Naive B cell (primary cell): ENCODE results near the gene EVI5L. TPM values are rescaled to one million over a fixed set of nuclear protein-coding genes. Genes with fewer than 3 reads are reported as not detected.
"Not testable (repeated sequence)": the region's sequence is repeated elsewhere in the genome, so short reads cannot be mapped to it uniquely, and the experiment has no call there.

Source experiments
- ATAC-seq, 2 donors: fragments of 150-1000 bp; cut with Tn5 transposase; 2 replicates each; pipeline ENCODE4 v1.10.0; 2021; ENCODE audit warnings: low read depth in 2 of 2, mild to moderate bottlenecking in 2 of 2, moderate library complexity in 2 of 2
- DNase-seq: peaks from one replicate; pipeline ENCODE4 v3.0.0; 2022
- H3K27ac Mint-ChIP-seq, 6 donors: one replicate each; pipeline ENCODE4 v1.8.0; 2020 to 2022; ENCODE audit warnings: mild to moderate bottlenecking in 6 of 6, mixed read lengths in 6 of 6, moderate library complexity in 5 of 6, inconsistent platforms in 2 of 6
- H3K27me3 Mint-ChIP-seq, 3 donors: one replicate each; pipeline ENCODE4 v1.8.0; 2021 to 2022; ENCODE audit warnings: mixed read lengths in 3 of 3, mild to moderate bottlenecking in 1 of 3
- H3K36me3 Mint-ChIP-seq, 2 donors: one replicate each; pipeline ENCODE4 v1.8.0; 2020 to 2022; ENCODE audit warnings: mixed read lengths in 2 of 2, inconsistent platforms in 1 of 2, mild to moderate bottlenecking in 1 of 2
- H3K4me1 Mint-ChIP-seq, 3 donors: one replicate each; pipeline ENCODE4 v1.8.0; 2020 to 2022; ENCODE audit warnings: mixed read lengths in 3 of 3, inconsistent platforms in 1 of 3, mild to moderate bottlenecking in 1 of 3, moderate library complexity in 1 of 3
- H3K4me3 Mint-ChIP-seq, 8 donors: one replicate each; pipeline ENCODE4 v1.8.0; 2020 to 2022; ENCODE audit warnings: mild to moderate bottlenecking in 8 of 8, mixed read lengths in 8 of 8, moderate library complexity in 8 of 8, inconsistent platforms in 2 of 8
- H3K9me3 Mint-ChIP-seq, 7 donors: one replicate each; pipeline ENCODE4 v1.8.0; 2020 to 2022; ENCODE audit warnings: mixed read lengths in 7 of 7, mild to moderate bottlenecking in 5 of 7, inconsistent platforms in 2 of 7, moderate library complexity in 1 of 7
- polyA plus RNA-seq, 6 donors: library from polyadenylated mRNA; unstranded; fragments of 300-500 nt; fragmentation: Illumina TruSeq; gene quantifications; one replicate each; pipeline ENCODE4 v1.2.3, GENCODE V29; 2021; ENCODE audit warnings: low read depth in 6 of 6

The EVI5L gene
- polyA plus RNA-seq, 6 donors from 2014 or later, result 0.63 to 4.0 (median 1.6) TPM

GRCh38 chr19:7879111-7879807 lies 49.2 kb downstream of the EVI5L start:
- Mint-ChIP-seq H3K36me3 (no peaks in the 10 kb centered on the region), H3K4me3 (no peak overlapping the region), H3K4me1 (peaks cover 0 to 3% (median 3%) of the 10 kb centered on the region in 3 donors), H3K9me3 (peaks cover 0 to 6% (median 0%) of the 10 kb centered on the region in 7 donors), H3K27ac (no peak overlapping the region), H3K27me3 (peaks cover 9 to 35% (median 14%) of the 10 kb centered on the region in 3 donors)
- DNase-seq, result no peak
- no peak for ATAC-seq

DNA sequence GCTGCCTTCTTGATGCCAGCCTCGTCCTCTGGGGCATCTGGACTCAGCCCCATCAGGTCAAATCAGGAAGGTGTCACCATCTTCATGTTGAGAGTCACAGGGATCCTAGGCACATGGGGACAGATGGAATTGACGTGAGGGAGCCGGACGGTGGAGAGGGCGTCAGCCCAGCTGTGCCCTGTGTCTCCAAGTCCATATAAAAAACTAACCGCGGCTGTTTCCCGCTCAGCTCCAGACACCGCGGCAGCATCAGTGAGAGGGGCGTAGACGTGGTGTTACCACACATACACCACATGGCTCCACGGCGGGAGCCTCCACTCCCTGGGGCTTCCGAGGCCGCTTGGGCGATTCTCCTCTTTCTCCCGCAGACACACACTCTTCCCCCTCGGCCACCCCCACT lies 49.8 kb downstream of the EVI5L start:
- H3K27ac Mint-ChIP-seq, result peak overlapping the region in 1 of 6 donors; percentile 24
- peaks cover 9 to 30% (median 14%) of the 10 kb centered on the region in 3 donors for H3K27me3 Mint-ChIP-seq
- ATAC-seq (no peak), DNase-seq (no peak)
- H3K4me3 Mint-ChIP-seq, result no peak overlapping the region
- peaks cover 0 to 4% (median 0%) of the 10 kb centered on the region in 3 donors for H3K4me1 Mint-ChIP-seq
- H3K9me3 Mint-ChIP-seq, result peaks cover 0 to 6% (median 0%) of the 10 kb centered on the region in 7 donors
- H3K36me3 Mint-ChIP-seq, result no peaks in the 10 kb centered on the region

DNA sequence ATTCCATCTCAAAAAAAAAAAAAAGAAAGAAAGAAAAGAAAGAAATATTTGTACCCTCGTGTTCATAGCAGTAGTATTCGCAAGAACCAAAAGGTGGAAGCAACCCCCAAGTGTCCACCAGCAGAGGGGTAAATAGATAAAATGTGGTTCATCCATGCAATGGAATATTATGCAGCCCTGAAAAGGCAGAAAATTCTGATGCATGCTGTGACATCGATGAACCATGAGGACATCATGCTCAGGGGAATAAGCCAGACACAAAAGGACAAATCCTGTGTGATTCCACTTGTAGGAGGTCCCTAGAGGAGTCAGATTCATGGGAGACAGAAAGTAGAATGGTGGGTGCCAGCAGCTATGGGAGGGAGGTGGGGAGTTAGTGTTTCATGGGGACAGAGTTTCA lies 51.9 kb downstream of the EVI5L start:
- peaks cover 0 to 4% (median 0%) of the 10 kb centered on the region in 3 donors for H3K4me1 Mint-ChIP-seq
- no peak overlapping the region for H3K27ac Mint-ChIP-seq
- H3K9me3 Mint-ChIP-seq, result peaks cover 0 to 6% (median 0%) of the 10 kb centered on the region in 7 donors
- H3K36me3 Mint-ChIP-seq, result no peaks in the 10 kb centered on the region
- ATAC-seq, result no peak
- H3K27me3 Mint-ChIP-seq, result peaks cover 0 to 24% (median 6%) of the 10 kb centered on the region in 3 donors
- no peak for DNase-seq
- no peak overlapping the region for H3K4me3 Mint-ChIP-seq

GRCh38 chr19:7883105-7883504 lies 53.1 kb downstream of the EVI5L start:
- H3K4me1 Mint-ChIP-seq, result peaks cover 0 to 4% (median 0%) of the 10 kb centered on the region in 3 donors
- no peak for DNase-seq
- no peak for ATAC-seq
- no peak overlapping the region for H3K27ac Mint-ChIP-seq
- peaks cover 0 to 27% (median 0%) of the 10 kb centered on the region in 3 donors for H3K27me3 Mint-ChIP-seq
- H3K9me3 Mint-ChIP-seq, result peaks cover 0 to 6% (median 0%) of the 10 kb centered on the region in 7 donors
- H3K36me3 Mint-ChIP-seq, result no peaks in the 10 kb centered on the region
- no peak overlapping the region for H3K4me3 Mint-ChIP-seq

DNA sequence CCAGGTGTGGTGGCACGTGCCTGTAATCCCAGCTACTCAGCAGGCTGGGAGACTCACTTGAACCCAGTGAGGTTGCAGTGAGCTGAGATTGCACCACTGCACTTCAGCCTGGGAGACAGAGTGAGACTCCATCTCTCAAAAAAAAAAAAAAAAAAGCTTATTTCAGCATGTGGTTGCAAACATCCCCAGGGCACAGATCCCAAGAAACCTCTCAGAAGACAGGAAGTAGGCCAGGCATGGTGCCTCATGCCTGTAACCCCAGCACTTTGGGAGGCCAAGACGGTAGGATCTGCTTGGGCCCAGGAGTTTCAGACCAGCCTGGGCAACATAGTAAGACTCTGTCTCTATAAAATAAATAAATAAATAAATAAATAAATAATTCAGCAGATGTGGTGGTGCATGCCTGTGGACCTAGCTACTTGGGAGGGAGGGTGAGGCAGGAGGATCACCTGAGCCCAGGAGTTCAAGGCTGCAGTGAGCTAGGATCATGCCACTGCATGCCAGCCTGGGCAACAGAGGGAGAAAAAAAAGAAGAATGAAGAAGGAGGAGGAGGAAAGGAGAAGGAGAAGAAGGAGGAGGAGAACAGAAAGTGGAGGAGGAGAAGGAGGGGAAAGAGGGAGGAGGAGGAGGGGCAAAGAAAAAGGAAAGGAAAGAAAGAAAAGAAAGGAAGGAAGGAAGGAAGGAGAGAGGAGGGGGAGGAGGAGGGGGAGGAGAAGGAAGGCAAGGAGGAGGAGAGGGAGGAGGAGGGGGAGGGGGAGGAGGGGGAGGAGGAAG lies 54.0 kb downstream of the EVI5L start:
- H3K4me3 Mint-ChIP-seq, result no peak overlapping the region
- H3K27ac Mint-ChIP-seq, result no peak overlapping the region
- H3K36me3 Mint-ChIP-seq, result no peaks in the 10 kb centered on the region
- peaks cover 3 to 31% (median 4%) of the 10 kb centered on the region in 3 donors for H3K27me3 Mint-ChIP-seq
- ATAC-seq (no peak), DNase-seq (no peak)
- peaks cover 0 to 4% (median 0%) of the 10 kb centered on the region in 3 donors for H3K4me1 Mint-ChIP-seq
- peaks cover 0 to 6% (median 0%) of the 10 kb centered on the region in 7 donors for H3K9me3 Mint-ChIP-seq

GRCh38 chr19:7885818-7886217 lies 55.8 kb downstream of the EVI5L start:
- H3K4me3 Mint-ChIP-seq, result no peak overlapping the region
- H3K36me3 Mint-ChIP-seq, result no peaks in the 10 kb centered on the region
- peaks cover 0 to 6% (median 0%) of the 10 kb centered on the region in 7 donors for H3K9me3 Mint-ChIP-seq
- DNase-seq (no peak), ATAC-seq (no peak)
- H3K27me3 Mint-ChIP-seq, result peaks cover 5 to 31% (median 10%) of the 10 kb centered on the region in 3 donors
- H3K4me1 Mint-ChIP-seq, result peaks cover 0 to 4% (median 0%) of the 10 kb centered on the region in 3 donors
- H3K27ac Mint-ChIP-seq, result peak overlapping the region in 2 of 6 donors; percentile 62 to 63

DNA sequence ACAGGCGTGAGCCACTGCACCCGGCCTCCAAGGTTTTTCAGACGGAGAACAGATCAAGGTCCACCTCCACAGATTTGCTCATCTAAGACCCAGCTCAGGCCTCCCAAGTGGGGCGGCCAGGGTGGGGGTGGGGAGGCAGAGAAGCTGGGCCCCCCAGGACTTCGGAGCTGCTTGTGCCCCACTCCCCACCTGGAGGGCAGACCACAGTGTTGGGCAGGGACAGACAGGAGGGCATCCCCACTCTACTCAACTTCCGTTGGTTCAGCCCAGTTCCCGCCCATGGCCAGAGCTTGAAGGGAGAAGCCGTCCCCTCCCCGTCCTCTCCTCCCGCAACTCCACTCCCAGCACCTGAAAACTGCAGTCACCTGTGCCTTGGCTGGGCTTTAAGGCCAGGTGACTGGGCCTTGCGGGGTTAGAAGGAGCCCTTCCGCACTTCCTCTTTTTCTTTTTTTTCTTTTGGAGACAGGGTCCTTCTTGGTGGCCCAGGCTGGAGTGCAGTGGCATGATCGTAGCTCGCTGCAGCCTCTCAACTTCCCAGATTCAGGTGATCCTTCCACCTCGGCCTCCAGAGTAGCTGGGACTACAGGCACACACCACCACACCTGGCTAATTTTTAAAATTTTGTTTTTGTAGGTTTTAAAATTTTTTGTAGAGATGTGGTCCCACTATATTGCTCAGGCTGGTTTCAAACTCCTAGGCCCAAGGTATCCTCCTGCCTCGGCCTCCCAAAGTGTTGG lies 57.6 kb downstream of the EVI5L start:
- no peaks in the 10 kb centered on the region for H3K9me3 Mint-ChIP-seq
- DNase-seq (no peak), ATAC-seq (no peak)
- H3K4me1 Mint-ChIP-seq, result peaks cover 0 to 4% (median 0%) of the 10 kb centered on the region in 3 donors
- H3K36me3 Mint-ChIP-seq, result no peaks in the 10 kb centered on the region
- peaks cover 13 to 39% (median 14%) of the 10 kb centered on the region in 3 donors for H3K27me3 Mint-ChIP-seq
- H3K27ac Mint-ChIP-seq, result peak overlapping the region in 1 of 6 donors; percentile 72
- H3K4me3 Mint-ChIP-seq, result no peak overlapping the region

- Mint-ChIP-seq H3K27ac (peak within 1 kb of the TSS in 1 of 6 donors; percentile 72), H3K27me3 (peaks cover 13 to 39% (median 14%) of the 10 kb centered on the region in 3 donors), H3K9me3 (no peaks in the 10 kb centered on the region), H3K4me3 (peak within 1 kb of the TSS in 1 of 8 donors; percentile 61), H3K4me1 (peaks cover 0 to 4% (median 0%) of the 10 kb centered on the region in 3 donors), H3K36me3 (no peaks in the 10 kb centered on the region)
- DNase-seq, result no peak
- peak; percentile 46 to 48 for ATAC-seq
Measured at GRCh38 chr19:7888145-7888825, 58.3 kb downstream of the EVI5L start, which contains the start of gene LRRC8E. Gene LRRC8E (plus strand): TSS chr19:7888510. CDS start chr19:7895604, 7,094 bp downstream.

- Mint-ChIP-seq H3K4me3 (peak overlapping the region in 1 of 8 donors; percentile 61), H3K27ac (no peak overlapping the region), H3K27me3 (peaks cover 14 to 39% (median 14%) of the 10 kb centered on the region in 3 donors), H3K9me3 (no peaks in the 10 kb centered on the region), H3K36me3 (no peaks in the 10 kb centered on the region), H3K4me1 (peaks cover 0 to 4% (median 0%) of the 10 kb centered on the region in 3 donors)
- no peak for ATAC-seq
- no peak for DNase-seq
Measured at GRCh38 chr19:7888826-7889217, 58.8 kb downstream of the EVI5L start.

DNA sequence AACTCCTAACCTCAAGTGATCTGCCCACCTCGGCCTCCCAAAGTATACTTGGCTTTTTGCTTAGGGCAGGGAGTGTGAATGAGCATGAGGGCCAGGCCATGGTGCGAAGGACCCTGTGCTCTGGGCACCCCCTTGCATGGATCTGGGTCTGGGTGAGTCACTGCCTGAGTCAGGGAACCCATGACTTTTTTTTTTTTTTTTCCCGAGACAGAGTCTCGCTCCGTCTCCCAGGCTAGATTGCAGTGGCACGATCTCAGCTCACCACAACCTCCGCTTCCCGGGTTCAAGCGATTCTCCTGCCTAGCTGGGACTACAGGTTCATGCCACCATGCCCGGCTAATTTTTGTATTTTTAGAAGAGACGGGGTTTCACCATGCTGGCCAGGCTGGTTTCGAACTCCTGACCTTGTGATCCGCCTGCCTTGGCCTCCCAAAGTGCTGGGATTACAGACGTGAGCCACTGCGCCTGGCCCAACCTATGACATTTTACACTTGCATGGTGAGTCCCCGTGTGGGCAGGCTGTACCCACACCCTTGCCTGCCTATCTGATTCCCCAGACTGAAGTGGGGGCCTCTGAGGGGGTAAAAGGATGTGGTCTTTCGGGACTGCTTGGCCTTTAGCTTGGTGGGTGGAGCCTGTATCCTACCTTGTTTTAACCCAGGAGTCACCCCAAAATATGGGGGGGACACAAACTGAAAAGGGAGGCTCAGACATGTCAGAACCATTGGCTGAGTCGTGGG lies 63.5 kb downstream of the EVI5L start:
- H3K4me1 Mint-ChIP-seq, H3K9me3 Mint-ChIP-seq, H3K36me3 Mint-ChIP-seq, H3K4me3 Mint-ChIP-seq, ATAC-seq, DNase-seq, H3K27ac Mint-ChIP-seq: not testable (repeated sequence)
- H3K27me3 Mint-ChIP-seq, result peaks cover 22 to 43% (median 40%) of the 10 kb centered on the region in 3 donors

DNA sequence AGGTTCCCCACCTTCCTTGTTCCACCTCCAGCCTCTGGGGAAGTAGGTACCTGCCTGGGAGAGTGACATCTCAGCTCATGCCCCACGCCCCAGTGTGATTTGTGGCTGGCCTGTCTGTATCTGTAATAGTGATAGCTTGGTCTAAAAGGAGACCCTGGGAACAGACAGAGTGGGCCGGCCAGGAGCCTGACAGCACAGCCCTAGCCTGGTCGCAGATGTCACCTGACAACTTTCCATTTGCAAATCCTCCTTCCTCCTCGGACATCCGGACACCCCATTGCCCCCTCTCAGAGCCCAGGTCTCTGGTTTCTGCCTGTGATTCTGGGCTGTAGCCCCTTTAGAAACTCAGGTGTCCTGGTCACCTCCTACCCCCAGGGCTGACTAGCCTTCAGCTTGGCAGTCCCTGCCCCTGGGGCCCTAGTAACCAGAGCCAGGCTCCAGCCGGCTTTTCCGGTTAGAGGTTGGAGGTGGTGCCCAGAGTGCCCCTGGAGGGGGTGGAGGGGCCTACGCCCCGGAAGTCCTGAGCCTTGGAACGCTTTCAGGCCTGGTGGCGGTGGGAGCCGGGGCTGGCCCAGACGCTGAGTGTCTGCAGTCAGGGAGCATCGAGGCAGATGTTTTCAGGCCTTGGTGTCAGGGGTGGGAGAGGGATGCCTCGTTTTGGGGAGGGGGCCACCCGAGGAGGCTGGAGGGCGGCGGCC lies 64.7 kb downstream of the EVI5L start:
- DNase-seq (no peak), ATAC-seq (no peak)
- Mint-ChIP-seq H3K4me1 (no peaks in the 10 kb centered on the region), H3K27ac (no peak overlapping the region), H3K4me3 (no peak overlapping the region), H3K27me3 (peaks cover 16 to 35% (median 34%) of the 10 kb centered on the region in 3 donors), H3K36me3 (no peaks in the 10 kb centered on the region), H3K9me3 (no peaks in the 10 kb centered on the region)

DNA sequence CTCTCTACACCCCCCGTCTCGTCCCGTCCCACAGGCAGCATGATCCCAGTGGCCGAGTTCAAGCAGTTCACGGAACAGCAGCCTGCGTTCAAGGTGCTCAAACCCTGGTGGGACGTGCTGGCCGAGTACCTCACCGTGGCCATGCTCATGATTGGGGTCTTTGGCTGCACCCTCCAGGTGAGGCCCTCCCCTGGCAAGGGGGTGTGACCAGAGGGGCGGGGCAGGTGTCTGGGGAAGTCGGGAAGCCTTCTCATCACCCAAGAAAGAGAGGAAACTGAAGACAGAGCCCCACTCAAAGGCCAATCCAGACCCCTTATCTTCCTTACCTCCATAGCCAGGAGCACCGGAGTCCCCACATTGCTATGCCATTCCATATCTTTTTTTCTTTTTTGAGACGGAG lies 65.5 kb downstream of the EVI5L start:
- no peaks in the 10 kb centered on the region for H3K36me3 Mint-ChIP-seq
- no peaks in the 10 kb centered on the region for H3K9me3 Mint-ChIP-seq
- no peaks in the 10 kb centered on the region for H3K4me1 Mint-ChIP-seq
- H3K27ac Mint-ChIP-seq, result peak overlapping the region in 1 of 6 donors; percentile 14
- H3K4me3 Mint-ChIP-seq, result no peak overlapping the region
- DNase-seq, result no peak
- H3K27me3 Mint-ChIP-seq, result peaks cover 12 to 37% (median 35%) of the 10 kb centered on the region in 3 donors
- ATAC-seq, result no peak
